K562 (cell line): ENCODE measurements around the gene PCK1. TPM values are rescaled to one million over a fixed set of nuclear protein-coding genes. Genes with fewer than 3 reads are reported as not detected.

Experiments used
- ARID2 ChIP-seq: fragments of 450-650 bp; IDR thresholded peaks from 2 replicates; pipeline ENCODE4 v1.6.1; 2017; ENCODE audit warnings: antibody characterized with exemption, mild to moderate bottlenecking
- DACH1 ChIP-seq: fragments of 450-650 bp; IDR thresholded peaks from 2 replicates; pipeline ENCODE4 v1.6.1; 2018; ENCODE audit not compliant: partially characterized antibody
- DEAF1 ChIP-seq: fragments of 450-650 bp; formaldehyde crosslinking; IDR thresholded peaks from 2 replicates; pipeline ENCODE4 v1.4.0; 2020; ENCODE audit warnings: mild to moderate bottlenecking, moderate library complexity
- MAZ ChIP-seq, 2 experiments: fragments of 450-650 bp in 1 of 2; sonication (generic) in 1 of 2; formaldehyde crosslinking; IDR thresholded peaks in 1 of 2; conservative IDR thresholded peaks in 1 of 2; 2 replicates each; pipeline versions ENCODE4 v1.4.0 to v1.5.0; 2020; ENCODE audit warnings: mild to moderate bottlenecking in 1 of 2, missing genetic modification reagents in 1 of 2
- NRF1 ChIP-seq, 2 experiments: fragments of 450-650 bp; IDR thresholded peaks in 1 of 2; conservative IDR thresholded peaks in 1 of 2; 2 replicates each; pipeline ENCODE4 v1.6.1; 2014; ENCODE audit warnings: mild to moderate bottlenecking in 2 of 2
- PHF20 ChIP-seq: fragments of 450-650 bp; IDR thresholded peaks from 2 replicates; pipeline ENCODE4 v1.6.1; 2018; ENCODE audit not compliant: partially characterized antibody
- REST ChIP-seq, 2 experiments: fragments of 450-650 bp; formaldehyde crosslinking in 1 of 2; IDR thresholded peaks; 2 replicates each; pipeline versions ENCODE4 v1.4.0 to v1.6.1; 2014 to 2020; ENCODE audit warnings: mild to moderate bottlenecking in 2 of 2, borderline replicate concordance in 1 of 2, low read depth in 1 of 2
- SAFB2 ChIP-seq: fragments of 200-400 bp; formaldehyde crosslinking; IDR thresholded peaks from 2 replicates; pipeline ENCODE4 v1.6.1; 2018; ENCODE audit warnings: borderline replicate concordance, low read length, low read depth, moderate library complexity; ENCODE audit not compliant: severe bottlenecking
- SETDB1 ChIP-seq: IDR thresholded peaks from one replicate; pipeline ENCODE4 v1.6.1; 2012; ENCODE audit warnings: low read length, control low read depth, inconsistent platforms
- SIN3A ChIP-seq, 2 experiments: fragments of 150-350 bp in 1 of 2; IDR thresholded peaks; 2 replicates each; pipeline ENCODE4 v1.6.1; 2011 to 2016; ENCODE audit warnings: borderline replicate concordance in 2 of 2, low read depth in 2 of 2, low read length in 2 of 2, mild to moderate bottlenecking in 2 of 2, moderate library complexity in 2 of 2; ENCODE audit not compliant: control insufficient read depth in 1 of 2
- ZBTB33 ChIP-seq: sonication (generic); formaldehyde crosslinking; IDR thresholded peaks from 2 replicates; pipeline ENCODE4 v1.8.1; 2023; ENCODE audit warnings: mild to moderate bottlenecking, missing genetic modification reagents
- ZNF121 ChIP-seq: sonication (generic); formaldehyde crosslinking; conservative IDR thresholded peaks from 2 replicates; pipeline ENCODE4 v1.8.0; 2022; ENCODE audit warnings: missing genetic modification reagents
- ZNF384 ChIP-seq: IDR thresholded peaks from 2 replicates; pipeline ENCODE4 v1.6.1; 2012; ENCODE audit warnings: low read depth, low read length, improper control_type of control experiment
- ZNF584 ChIP-seq: fragments of 200-800 bp; sonication (Bioruptor generic); IDR thresholded peaks from 2 replicates; pipeline ENCODE4 v1.6.1; 2016; ENCODE audit warnings: low read depth, mild to moderate bottlenecking, missing genetic modification characterization, missing compliant biosample characterization
- polyA plus RNA-seq, 8 experiments: library from polyadenylated mRNA; depleted of rRNA in 4 of 8; stranded (reverse) in 5 of 8; unstranded in 3 of 8; fragments of >200 nt; fragmentation: Nextera tagmentation in 2 of 8; fragmentation: Illumina TruSeq in 1 of 8; extraction: Ambion mirVana in 2 of 8; extraction: Trizol in 1 of 8; gene quantifications; 2 replicates each; pipeline versions ENCODE4 v1.2.1 to v1.2.3, GENCODE V29; 2011 to 2014; ENCODE audit warnings: inconsistent platforms in 1 of 8, missing spikeins in 1 of 8
- total RNA-seq, 7 experiments: library from RNA; depleted of rRNA in 6 of 7; stranded (reverse); fragments of >200 nt in 6 of 7; fragmentation: Illumina TruSeq in 2 of 7; extraction: Trizol in 2 of 7; gene quantifications; 2 replicates each; pipeline versions ENCODE4 v1.2.1 to v1.2.3, GENCODE V29; 2011 to 2021; ENCODE audit warnings: low replicate concordance in 1 of 7

Gene PCK1
- total and polyA plus RNA-seq, 9 of the 15 experiments (the other 6 are each of a cell fraction or from before 2014, with no cell fraction given) = 0.05 to 0.73 (median 0.15) TPM

GRCh38 chr20:57594092-57594951 is 33.4 kb downstream of the PCK1 start (continued):
- TF ChIP-seq REST (IDR thresholded peaks at IDR 0.05; ENCODE audit: borderline replicate concordance) (peak; percentile 91), REST (CRISPR knock-in tag; IDR thresholded peaks at IDR 0.05; ENCODE audit: low read depth) (no peak), ZNF384 (peak; percentile 99), DACH1 (no peak), PHF20 (no peak), ZNF584 (CRISPR knock-in tag) (no peak), SETDB1 (no peak), SIN3A (IDR thresholded peaks at IDR 0.05; ENCODE audit: borderline replicate concordance in 2 of 2, control insufficient read depth in 1 of 2, low read depth in 2 of 2, low read length in 2 of 2) (no peak), ZNF121 (CRISPR knock-in tag) (no peak), ZBTB33 (CRISPR knock-in tag) (no peak), MAZ (CRISPR knock-in tag; conservative IDR thresholded peaks at IDR 0.05 in 1 of 2, IDR thresholded peaks at IDR 0.05 in 1 of 2) (peak in 1 of 2 experiments; percentile 46; a peak in 1 of 4 replicates), DEAF1 (CRISPR knock-in tag) (peak; percentile 67), SAFB2 (no peak), NRF1 (conservative IDR thresholded peaks at IDR 0.05 in 1 of 2, IDR thresholded peaks at IDR 0.05 in 1 of 2) (peak; percentile 75 to 78), ARID2 (peak; percentile 77)
